Tibial nerve (tissue), 3 donors: Measurements from ENCODE around the gene TLDC2.

Experiments used
- POLR2A ChIP-seq, 2 donors: fragments of 450-650 bp; IDR thresholded peaks; one replicate each; pipeline ENCODE4 v1.6.1; 2017; ENCODE audit warnings: antibody characterized with exemption in 2 of 2, mild to moderate bottlenecking in 2 of 2, moderate library complexity in 2 of 2
- TF ChIP-seq, protein P1 (sequence below), 5 experiments: fragments of 200-600 bp in 3 of 5; fragments of 450-650 bp in 2 of 5; sonication (generic) in 3 of 5; IDR thresholded peaks; one replicate each; pipeline ENCODE4 v1.5.1; 2016 to 2019; ENCODE audit warnings: antibody characterized with exemption in 5 of 5, mild to moderate bottlenecking in 3 of 5, moderate library complexity in 2 of 5

DNA sequence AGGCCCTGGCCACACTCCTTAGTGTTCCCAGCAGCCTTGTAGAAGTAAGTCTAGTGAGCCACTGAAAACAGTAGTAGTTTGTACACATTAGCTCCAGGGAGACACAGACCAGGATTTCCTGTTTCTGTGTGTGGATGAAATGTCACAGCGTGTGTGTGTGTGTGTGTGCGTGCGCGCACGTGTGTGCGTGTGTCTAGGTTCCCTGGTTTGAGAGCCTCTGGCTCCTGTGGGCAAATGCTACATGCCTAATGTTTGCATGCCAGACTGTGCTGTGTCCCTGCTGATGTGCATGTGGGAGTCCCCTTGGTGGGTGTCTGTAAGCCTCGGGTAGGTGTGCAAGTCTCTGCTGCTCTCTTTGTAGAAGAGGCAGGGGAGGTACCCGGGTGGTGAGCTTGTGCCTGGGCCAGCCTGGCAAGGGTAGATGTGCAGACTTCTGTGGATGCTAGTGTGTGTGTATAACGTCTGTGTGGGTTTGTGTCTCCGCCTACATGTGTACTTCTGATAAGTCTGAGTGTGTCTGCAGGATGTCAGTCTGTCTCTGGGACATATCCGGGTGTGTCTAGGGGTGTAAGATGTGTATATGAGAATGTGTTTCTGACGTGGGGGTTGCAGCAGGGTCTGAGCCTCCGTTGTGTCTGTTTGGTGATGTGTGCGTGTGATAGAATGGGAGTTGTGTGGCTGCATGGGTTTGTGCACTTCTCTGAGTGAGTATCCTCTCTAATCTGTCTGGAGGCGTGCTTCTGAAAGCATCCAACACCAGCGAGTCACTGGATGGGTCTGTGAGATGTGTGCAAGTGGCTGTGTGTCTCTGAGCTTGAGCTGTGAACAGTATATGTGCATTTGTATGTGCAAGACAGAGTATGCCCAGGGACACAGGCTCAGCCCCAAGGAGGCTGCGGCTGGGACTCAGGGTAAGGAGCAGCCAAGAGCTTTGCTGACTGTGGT is 19.0 kb upstream of the TLDC2 start:
- TF ChIP-seq, protein P1, sequence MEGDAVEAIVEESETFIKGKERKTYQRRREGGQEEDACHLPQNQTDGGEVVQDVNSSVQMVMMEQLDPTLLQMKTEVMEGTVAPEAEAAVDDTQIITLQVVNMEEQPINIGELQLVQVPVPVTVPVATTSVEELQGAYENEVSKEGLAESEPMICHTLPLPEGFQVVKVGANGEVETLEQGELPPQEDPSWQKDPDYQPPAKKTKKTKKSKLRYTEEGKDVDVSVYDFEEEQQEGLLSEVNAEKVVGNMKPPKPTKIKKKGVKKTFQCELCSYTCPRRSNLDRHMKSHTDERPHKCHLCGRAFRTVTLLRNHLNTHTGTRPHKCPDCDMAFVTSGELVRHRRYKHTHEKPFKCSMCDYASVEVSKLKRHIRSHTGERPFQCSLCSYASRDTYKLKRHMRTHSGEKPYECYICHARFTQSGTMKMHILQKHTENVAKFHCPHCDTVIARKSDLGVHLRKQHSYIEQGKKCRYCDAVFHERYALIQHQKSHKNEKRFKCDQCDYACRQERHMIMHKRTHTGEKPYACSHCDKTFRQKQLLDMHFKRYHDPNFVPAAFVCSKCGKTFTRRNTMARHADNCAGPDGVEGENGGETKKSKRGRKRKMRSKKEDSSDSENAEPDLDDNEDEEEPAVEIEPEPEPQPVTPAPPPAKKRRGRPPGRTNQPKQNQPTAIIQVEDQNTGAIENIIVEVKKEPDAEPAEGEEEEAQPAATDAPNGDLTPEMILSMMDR (IDR thresholded peaks at IDR 0.05), result no peak
- no peak for TF ChIP-seq POLR2A (IDR thresholded peaks at IDR 0.05)
